BLaER1 treated with 17β-estradiol and CSF1 and Interleukin-3, amounts not matched to agents 10 nM and 100 nM (cell line): ENCODE data around the gene ANK3.

Experiments used
- H3K27ac ChIP-seq, 11 experiments: shearing (Covaris generic); formaldehyde crosslinking; 2 replicates each; pipeline ENCODE4 v1.8.1; 2022
- H3K27me3 ChIP-seq, 11 experiments: shearing (Covaris generic); formaldehyde crosslinking; 2 replicates each; pipeline ENCODE4 v1.8.1; 2022
- H3K36me3 ChIP-seq, 11 experiments: shearing (Covaris generic); formaldehyde crosslinking; 2 replicates each; pipeline ENCODE4 v1.8.1; 2022
- H3K4me1 ChIP-seq, 10 experiments: shearing (Covaris generic); formaldehyde crosslinking; 2 replicates each; pipeline ENCODE4 v1.8.1; 2022
- H3K4me2 ChIP-seq, 11 experiments: shearing (Covaris generic); formaldehyde crosslinking; 2 replicates each; pipeline ENCODE4 v1.8.1; 2022
- H3K4me3 ChIP-seq, 10 experiments: shearing (Covaris generic); formaldehyde crosslinking; 2 replicates each; pipeline ENCODE4 v1.8.1; 2022
- H3K9ac ChIP-seq, 11 experiments: shearing (Covaris generic); formaldehyde crosslinking; 2 replicates each; pipeline ENCODE4 v1.8.1; 2022
- H3K9me3 ChIP-seq, 11 experiments: shearing (Covaris generic); formaldehyde crosslinking; replicated peaks in 1 of 11; 2 replicates each; pipeline ENCODE4 v1.8.1; 2022
- H4K20me1 ChIP-seq, 11 experiments: shearing (Covaris generic); formaldehyde crosslinking; 2 replicates each; pipeline ENCODE4 v1.8.1; 2022
- Cebpa-rat ChIP-seq, 11 experiments: shearing (Covaris generic); IDR thresholded peaks; 2 replicates each; pipeline ENCODE4 v1.8.1; 2022

ANK3 gene

GRCh38 chr10:60137292-60137992 lies 252.2 kb downstream of the ANK3 start:
- H3K36me3 ChIP-seq = no peaks in the 10 kb centered on the region
- H3K9ac ChIP-seq = no peak overlapping the region
- H3K27me3 ChIP-seq = no peaks in the 10 kb centered on the region
- no peaks in the 10 kb centered on the region for H3K4me1 ChIP-seq
- no peak overlapping the region for H3K4me3 ChIP-seq
- H3K9me3 ChIP-seq = no peaks in the 10 kb centered on the region
- H3K4me2 ChIP-seq = no peak overlapping the region
- no peak for TF ChIP-seq Cebpa-rat (IDR thresholded peaks at IDR 0.05)
- no peak overlapping the region for H3K27ac ChIP-seq
- H4K20me1 ChIP-seq = no peaks in the 10 kb centered on the region

- no peaks in the 10 kb centered on the region for H3K4me1 ChIP-seq
- no peaks in the 10 kb centered on the region for H3K36me3 ChIP-seq
- H4K20me1 ChIP-seq = no peaks in the 10 kb centered on the region
- no peak for TF ChIP-seq Cebpa-rat (IDR thresholded peaks at IDR 0.05)
- no peak overlapping the region for H3K27ac ChIP-seq
- no peaks in the 10 kb centered on the region for H3K27me3 ChIP-seq
- H3K9me3 ChIP-seq = no peaks in the 10 kb centered on the region
- H3K4me2 ChIP-seq = no peak overlapping the region
- H3K4me3 ChIP-seq = no peak overlapping the region
- no peak overlapping the region for H3K9ac ChIP-seq
Observed at GRCh38 chr10:60135020-60135419, 254.7 kb downstream of the ANK3 start.

GRCh38 chr10:60134548-60134947 lies 255.1 kb downstream of the ANK3 start:
- no peaks in the 10 kb centered on the region for H3K36me3 ChIP-seq
- no peaks in the 10 kb centered on the region for H3K9me3 ChIP-seq
- H3K9ac ChIP-seq = no peak overlapping the region
- H3K27ac ChIP-seq = no peak overlapping the region
- no peaks in the 10 kb centered on the region for H3K4me1 ChIP-seq
- no peaks in the 10 kb centered on the region for H3K27me3 ChIP-seq
- no peaks in the 10 kb centered on the region for H4K20me1 ChIP-seq
- no peak overlapping the region for H3K4me3 ChIP-seq
- no peak for TF ChIP-seq Cebpa-rat (IDR thresholded peaks at IDR 0.05)
- H3K4me2 ChIP-seq = no peak overlapping the region

- Histone ChIP-seq H3K9ac (no peak overlapping the region), H3K4me1 (no peaks in the 10 kb centered on the region), H3K4me3 (no peak overlapping the region), H3K27ac (no peak overlapping the region), H3K9me3 (no peaks in the 10 kb centered on the region), H3K4me2 (no peak overlapping the region), H3K27me3 (no peaks in the 10 kb centered on the region), H3K36me3 (no peaks in the 10 kb centered on the region), H4K20me1 (no peaks in the 10 kb centered on the region)
- no peak for TF ChIP-seq Cebpa-rat (IDR thresholded peaks at IDR 0.05)
Observed at GRCh38 chr10:60130130-60130579, 259.5 kb downstream of the ANK3 start.

- Histone ChIP-seq H3K4me3 (no peak overlapping the region), H4K20me1 (no peaks in the 10 kb centered on the region), H3K9ac (no peak overlapping the region), H3K27me3 (no peaks in the 10 kb centered on the region), H3K36me3 (no peaks in the 10 kb centered on the region), H3K9me3 (no peaks in the 10 kb centered on the region), H3K27ac (no peak overlapping the region), H3K4me1 (no peaks in the 10 kb centered on the region), H3K4me2 (no peak overlapping the region)
- TF ChIP-seq Cebpa-rat (IDR thresholded peaks at IDR 0.05) = no peak
Observed at GRCh38 chr10:60125895-60126294, 263.8 kb downstream of the ANK3 start.

GRCh38 chr10:60124536-60124935 lies 265.1 kb downstream of the ANK3 start:
- Histone ChIP-seq H3K27ac (no peak overlapping the region), H4K20me1 (no peaks in the 10 kb centered on the region), H3K4me3 (no peak overlapping the region), H3K4me1 (no peaks in the 10 kb centered on the region), H3K4me2 (no peak overlapping the region), H3K27me3 (no peaks in the 10 kb centered on the region), H3K36me3 (no peaks in the 10 kb centered on the region), H3K9ac (no peak overlapping the region), H3K9me3 (peaks cover 0 to 8% (median 3%) of the 10 kb centered on the region in 11 experiments; a peak in 7 of 22 replicates)
- no peak for TF ChIP-seq Cebpa-rat (IDR thresholded peaks at IDR 0.05)

GRCh38 chr10:60123668-60124067 lies 266.0 kb downstream of the ANK3 start:
- Histone ChIP-seq H3K4me3 (no peak overlapping the region), H3K4me1 (no peaks in the 10 kb centered on the region), H3K4me2 (no peak overlapping the region), H3K27ac (no peak overlapping the region), H4K20me1 (no peaks in the 10 kb centered on the region), H3K27me3 (no peaks in the 10 kb centered on the region), H3K36me3 (no peaks in the 10 kb centered on the region), H3K9me3 (peaks cover 0 to 12% (median 6%) of the 10 kb centered on the region in 11 experiments; a peak in 7 of 22 replicates), H3K9ac (no peak overlapping the region)
- no peak for TF ChIP-seq Cebpa-rat (IDR thresholded peaks at IDR 0.05)

GRCh38 chr10:60123172-60123571 lies 266.5 kb downstream of the ANK3 start:
- H3K9me3 ChIP-seq = peaks cover 0 to 12% (median 6%) of the 10 kb centered on the region in 11 experiments; a peak in 7 of 22 replicates
- H3K9ac ChIP-seq = no peak overlapping the region
- H3K27me3 ChIP-seq = no peaks in the 10 kb centered on the region
- no peaks in the 10 kb centered on the region for H3K36me3 ChIP-seq
- H3K27ac ChIP-seq = no peak overlapping the region
- H3K4me2 ChIP-seq = no peak overlapping the region
- no peaks in the 10 kb centered on the region for H3K4me1 ChIP-seq
- no peaks in the 10 kb centered on the region for H4K20me1 ChIP-seq
- TF ChIP-seq Cebpa-rat (IDR thresholded peaks at IDR 0.05) = no peak
- H3K4me3 ChIP-seq = no peak overlapping the region

- Histone ChIP-seq H3K36me3 (no peaks in the 10 kb centered on the region), H3K4me1 (no peaks in the 10 kb centered on the region), H3K27me3 (no peaks in the 10 kb centered on the region), H3K9ac (no peak overlapping the region), H4K20me1 (no peaks in the 10 kb centered on the region), H3K4me2 (no peak overlapping the region), H3K9me3 (peaks cover 0 to 12% (median 6%) of the 10 kb centered on the region in 11 experiments; a peak in 7 of 22 replicates), H3K4me3 (no peak overlapping the region), H3K27ac (no peak overlapping the region)
- TF ChIP-seq Cebpa-rat (IDR thresholded peaks at IDR 0.05) = no peak
Observed at GRCh38 chr10:60122190-60122589, 267.5 kb downstream of the ANK3 start.
